ENCODE data around the gene ZNF41.

The ZNF41 gene

DNA sequence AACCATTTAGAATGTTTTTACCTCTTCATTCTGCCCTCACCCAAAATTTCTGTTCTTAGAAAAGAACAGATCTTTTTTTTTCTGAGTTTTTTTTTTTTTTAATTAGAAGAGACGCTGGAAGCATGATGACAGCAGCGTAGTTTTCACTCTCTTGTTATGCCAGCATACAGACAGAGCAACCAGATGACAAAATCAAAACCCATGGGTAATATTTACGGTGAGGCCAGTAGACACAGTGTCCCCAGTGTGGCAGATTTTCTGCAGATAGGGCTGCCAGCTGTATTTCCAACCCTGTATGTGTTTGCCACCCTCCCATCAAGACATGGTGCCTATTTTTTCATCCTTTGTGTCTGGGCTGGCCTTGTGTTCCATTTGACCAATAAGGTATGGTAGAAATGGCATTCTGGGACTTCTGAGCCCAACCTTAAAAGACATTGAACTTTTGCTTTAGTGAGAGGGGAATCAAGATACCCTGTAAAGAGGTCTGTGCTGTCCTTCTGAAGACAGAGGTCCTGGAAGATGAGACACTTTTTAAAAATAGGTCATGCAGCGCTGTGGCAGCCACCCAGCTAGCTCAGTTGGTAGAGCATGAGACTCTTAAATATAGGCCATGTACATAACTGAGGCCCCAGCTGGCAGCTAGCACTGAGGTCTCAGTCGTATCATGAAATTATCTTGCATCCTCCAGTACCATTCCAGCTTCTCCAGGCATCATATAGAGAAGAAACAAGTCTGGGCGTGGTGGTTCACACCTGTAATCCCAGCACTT lies 6.7 kb upstream of the ZNF41 start:
- FAIRE-seq, result no peak

GRCh38 chrX:47484885-47485284 lies 1.9 kb upstream of the ZNF41 start:
- peak; percentile 69 for FAIRE-seq

GRCh38 chrX:47483306-47484268 lies 565 bp upstream of the ZNF41 start:
- no peak for FAIRE-seq

DNA sequence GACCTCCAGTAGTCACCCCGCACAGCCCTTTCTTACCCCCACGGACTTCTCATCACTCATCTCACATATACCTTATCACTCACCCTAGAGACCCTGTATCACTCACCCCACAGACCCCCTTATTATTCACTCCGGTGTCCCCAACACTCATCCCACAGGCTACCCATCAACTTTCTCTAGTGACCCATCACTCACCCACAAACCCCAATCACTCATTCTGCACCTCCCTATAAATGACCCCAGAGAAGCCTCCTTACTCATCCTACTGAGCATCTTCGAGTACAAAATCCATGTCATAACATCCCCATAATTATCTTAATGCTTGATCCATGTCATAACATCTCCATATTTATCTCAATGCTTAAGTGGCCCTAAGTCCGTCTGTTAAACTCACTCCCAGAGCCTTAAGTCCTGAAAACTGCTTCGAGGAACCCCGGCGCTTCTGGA lies 934 bp downstream of the ZNF41 start:
- FAIRE-seq, result no peak

GRCh38 chrX:47481160-47481559 lies 1.9 kb downstream of the ZNF41 start:
- no peak for FAIRE-seq

DNA sequence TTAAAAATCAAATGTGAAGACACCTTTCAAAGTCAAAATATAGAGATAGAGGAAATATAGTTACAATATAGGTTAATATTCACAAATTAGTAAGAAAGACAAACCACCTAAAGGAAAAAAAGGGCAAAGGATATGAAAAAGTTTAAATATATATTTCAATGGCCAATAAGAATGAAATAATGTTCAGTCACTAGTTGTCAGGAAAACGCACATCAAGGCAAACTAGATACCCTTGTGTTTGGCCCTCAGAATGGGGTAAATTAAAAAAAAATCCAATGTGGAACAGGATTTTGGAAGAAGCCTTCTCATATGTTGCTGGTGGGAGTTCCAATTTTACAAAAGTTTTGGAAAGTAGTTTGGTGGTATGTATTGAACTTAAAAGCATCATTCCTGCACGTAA lies 2.4 kb downstream of the ZNF41 start:
- no peak for FAIRE-seq

GRCh38 chrX:47475476-47475875 lies 7.5 kb downstream of the ZNF41 start:
- no peak for FAIRE-seq

DNA sequence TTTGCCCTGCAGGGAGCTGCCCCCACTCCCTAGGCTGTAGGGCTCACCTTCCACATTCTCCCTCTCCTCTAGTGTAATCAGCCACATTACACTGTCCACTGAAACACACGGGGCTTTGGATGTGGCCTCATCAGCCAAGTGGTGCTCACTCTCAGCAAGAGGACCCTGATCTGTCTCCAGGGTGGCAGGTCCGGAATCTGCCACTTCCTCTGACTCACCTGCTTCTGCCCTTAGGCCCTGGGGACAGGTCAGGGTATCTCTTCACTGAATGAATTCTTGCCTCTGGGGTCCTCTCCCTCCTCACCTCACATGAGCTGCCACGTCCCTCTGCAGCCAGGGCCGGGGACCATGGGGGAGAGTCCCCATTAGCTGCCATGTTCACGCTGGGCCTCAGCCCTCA lies 15.9 kb downstream of the ZNF41 start:
- no peak for FAIRE-seq

DNA sequence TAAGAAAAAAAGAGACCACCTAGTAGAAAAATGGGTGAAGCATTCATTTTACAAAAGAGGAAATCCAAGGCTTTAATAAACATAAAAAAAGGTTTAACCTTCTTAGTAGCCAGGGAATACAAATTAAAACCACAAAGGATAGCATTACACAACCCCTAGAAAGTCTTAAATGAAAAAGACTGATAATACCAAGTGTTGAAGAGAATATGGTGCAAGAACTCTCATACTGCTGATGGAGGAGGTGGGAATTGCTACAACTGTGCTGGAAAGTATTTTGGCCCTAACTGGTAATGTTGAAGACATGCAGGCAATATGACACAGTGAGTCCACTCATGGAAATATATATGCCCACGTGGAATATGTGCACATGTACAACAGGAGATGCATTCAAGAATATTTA lies 22.5 kb downstream of the ZNF41 start:
- FAIRE-seq, result peak; percentile 87

GRCh38 chrX:47458528-47458927 lies 24.5 kb downstream of the ZNF41 start:
- FAIRE-seq, result no peak

DNA sequence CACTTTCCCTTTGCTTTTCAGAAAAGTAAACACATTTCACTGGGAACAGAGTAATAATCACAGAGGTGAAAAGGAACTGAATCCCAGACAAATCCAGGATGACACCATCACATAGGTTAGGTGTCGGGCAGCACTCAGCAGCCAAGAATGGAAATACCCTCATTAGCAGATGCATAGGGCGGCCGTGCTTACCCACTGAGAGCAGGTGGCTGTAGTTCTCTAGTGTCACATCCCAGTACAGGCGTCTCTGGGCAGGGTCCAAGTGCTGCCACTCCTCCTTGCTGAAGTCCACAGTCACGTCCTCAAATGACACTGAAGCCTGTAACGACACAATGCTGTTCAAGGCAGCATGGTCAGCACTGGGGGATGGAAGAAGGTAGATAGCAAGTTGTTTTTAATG lies 26.9 kb downstream of the ZNF41 start:
- FAIRE-seq, result no peak

GRCh38 chrX:47452112-47452511 lies 30.9 kb downstream of the ZNF41 start:
- FAIRE-seq, result no peak

DNA sequence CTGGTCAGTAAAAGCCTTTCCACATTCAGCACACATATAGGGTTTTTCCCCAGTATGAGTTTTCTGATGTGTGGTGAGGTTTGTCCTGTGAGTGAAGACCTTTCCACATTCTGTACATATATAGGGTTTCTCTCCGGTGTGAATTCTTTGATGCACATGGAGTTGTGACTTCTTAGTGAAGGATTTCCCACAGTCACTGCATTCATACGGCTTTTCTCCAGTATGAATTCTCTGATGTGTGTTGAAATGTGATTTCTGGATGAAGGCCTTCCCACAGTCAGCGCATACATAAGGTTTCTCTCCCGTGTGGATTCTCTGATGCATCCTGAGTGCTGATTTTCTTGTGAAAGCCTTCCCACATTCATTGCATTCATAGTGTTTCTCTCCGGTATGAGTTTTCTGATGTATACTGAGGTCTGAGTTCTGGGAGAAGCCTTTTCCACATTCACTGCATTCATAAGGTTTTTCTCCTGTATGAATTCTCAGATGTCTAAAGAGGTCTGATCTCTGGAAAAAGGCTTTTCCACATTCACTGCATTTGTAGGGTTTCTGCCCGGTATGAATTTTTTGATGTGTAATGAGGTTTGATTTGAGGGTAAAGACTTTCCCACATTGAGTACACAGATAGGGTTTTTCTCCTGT lies 34.7 kb downstream of the ZNF41 start:
- no peak for FAIRE-seq

- FAIRE-seq, result no peak
These were observed 35.4 kb downstream of the ZNF41 start for GRCh38 chrX:47447607-47448006.

DNA sequence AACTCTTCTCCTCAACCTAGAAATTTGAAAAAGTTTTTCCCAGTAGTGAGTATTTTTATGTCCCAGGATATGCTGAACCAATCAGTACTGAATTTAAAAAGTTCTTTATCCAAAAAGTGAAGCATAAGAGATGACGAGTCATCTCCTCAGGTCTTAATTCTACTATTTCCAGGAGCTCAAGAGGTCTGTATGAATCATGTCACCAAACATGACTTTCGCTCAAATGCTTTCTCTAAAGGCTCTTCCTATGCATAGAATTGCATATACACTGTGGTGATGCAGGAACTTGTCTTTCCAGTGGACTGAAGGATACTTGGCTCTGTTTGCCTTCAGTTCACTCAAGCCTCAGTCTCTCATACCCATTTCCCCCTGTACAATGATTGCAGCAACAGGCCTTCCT lies 36.1 kb downstream of the ZNF41 start:
- FAIRE-seq, result no peak

GRCh38 chrX:47446431-47446830 lies 36.6 kb downstream of the ZNF41 start:
- FAIRE-seq, result no peak

DNA sequence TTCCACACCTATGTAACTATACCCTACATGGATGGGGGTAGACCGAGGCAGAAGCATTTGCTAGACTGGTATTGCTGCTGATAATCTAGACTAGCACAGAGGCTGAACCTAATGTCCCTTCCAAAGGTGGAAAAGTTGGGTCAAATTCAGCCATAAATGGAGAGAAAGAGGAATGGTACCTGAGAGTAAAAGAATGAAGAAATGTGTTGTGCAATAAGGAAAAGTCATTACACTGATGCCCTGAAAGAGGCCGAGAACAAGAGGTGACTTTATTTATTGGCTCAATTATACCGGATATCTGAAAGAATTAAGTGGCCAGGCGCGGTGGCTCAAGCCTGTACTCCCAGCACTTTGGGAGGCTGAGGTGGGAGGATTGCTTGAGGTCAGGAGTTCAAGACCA lies 52.1 kb downstream of the ZNF41 start:
- FAIRE-seq, result no peak

DNA sequence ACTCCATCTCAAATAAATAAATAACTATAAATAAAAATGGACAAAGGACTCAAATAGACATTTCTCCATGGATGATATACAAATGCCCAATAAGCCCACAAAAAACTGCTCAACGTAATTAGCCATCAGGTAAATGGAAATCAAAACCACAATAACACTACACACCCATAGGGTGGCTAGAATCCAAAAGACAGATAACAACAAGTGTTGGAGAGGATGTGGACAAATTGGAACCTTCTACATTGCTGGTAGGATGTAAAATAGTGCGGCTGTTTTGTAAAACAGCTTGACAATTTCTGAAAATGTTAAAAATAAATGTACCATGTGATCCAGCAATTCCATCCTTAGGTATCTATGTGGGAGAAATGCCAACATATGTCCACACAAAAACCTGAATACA lies 60.6 kb downstream of the ZNF41 start:
- FAIRE-seq, result no peak

DNA sequence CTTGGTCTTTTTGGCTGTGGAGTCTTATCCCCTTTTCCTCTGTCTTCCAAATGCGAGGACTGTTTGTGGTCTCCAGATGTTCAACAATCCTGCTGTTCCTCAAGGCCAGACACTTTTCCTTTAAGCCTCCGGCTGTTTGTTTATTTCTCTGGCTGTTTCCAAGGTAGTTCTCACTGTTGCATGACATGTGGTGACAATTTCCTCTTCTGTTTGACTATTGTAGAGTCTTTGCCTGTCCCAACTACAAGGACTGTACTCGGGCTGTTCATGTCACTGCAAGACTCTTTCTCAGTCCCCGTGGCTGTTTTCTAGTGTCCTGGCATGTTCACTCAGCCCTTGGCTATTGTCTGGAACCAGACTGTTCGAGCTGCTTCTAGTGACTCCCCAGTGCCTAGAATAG lies 62.1 kb downstream of the ZNF41 start:
- FAIRE-seq, result no peak

DNA sequence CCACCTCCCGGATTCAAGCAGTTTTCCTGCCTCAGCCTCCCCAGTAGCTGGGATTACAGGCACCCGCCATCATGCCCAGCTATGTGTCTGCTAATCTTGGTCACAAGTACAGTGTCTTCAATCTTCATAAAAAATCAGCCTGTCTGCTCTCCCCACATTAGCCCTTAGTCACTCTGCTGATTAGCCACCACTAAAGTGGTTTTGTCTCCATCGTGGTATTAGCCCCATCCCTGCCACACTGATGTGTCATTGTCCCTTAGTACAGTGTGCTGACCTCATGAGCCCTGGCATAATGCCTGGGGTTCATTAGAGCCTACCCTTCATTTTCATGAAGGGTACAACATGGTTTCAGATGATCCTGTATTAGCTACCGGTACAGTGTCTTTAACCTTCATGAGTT lies 62.8 kb downstream of the ZNF41 start:
- FAIRE-seq, result no peak

DNA sequence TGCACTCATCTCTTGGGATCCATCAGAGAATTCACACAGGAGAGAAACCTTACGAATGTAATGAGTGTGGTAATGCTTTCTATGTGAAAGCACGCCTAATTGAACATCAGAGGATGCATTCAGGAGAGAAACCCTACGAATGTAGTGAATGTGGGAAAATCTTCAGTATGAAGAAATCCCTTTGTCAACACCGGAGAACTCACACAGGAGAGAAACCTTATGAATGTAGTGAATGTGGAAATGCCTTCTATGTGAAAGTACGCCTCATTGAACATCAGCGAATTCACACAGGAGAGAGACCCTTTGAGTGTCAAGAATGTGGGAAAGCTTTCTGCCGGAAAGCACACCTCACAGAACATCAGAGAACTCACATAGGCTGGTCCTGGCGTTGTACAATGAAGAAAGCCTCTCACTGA lies 69.8 kb downstream of the ZNF41 start:
- FAIRE-seq, result no peak
